Hepatocyte (in vitro differentiated cells): ENCODE data around the gene CCDC187.

Experiments used
- EZH2 ChIP-seq: fragments of 200-600 bp; sonication (generic); IDR thresholded peaks from 2 replicates; pipeline ENCODE4 v1.6.1; 2016; ENCODE audit warnings: antibody characterized with exemption, mild to moderate bottlenecking, borderline replicate concordance
- EZH2phosphoT487 ChIP-seq: fragments of 200-600 bp; sonication (generic); IDR thresholded peaks from one replicate; pipeline ENCODE4 v1.6.1; 2018; ENCODE audit warnings: antibody characterized with exemption, mild to moderate bottlenecking, low read depth, moderate library complexity; ENCODE audit not compliant: unreplicated experiment, severe bottlenecking
- TF ChIP-seq, protein P1 (sequence below): fragments of 200-600 bp; sonication (generic); IDR thresholded peaks from 2 replicates; pipeline ENCODE4 v1.5.1; 2016; ENCODE audit warnings: antibody characterized with exemption, mild to moderate bottlenecking; ENCODE audit not compliant: poor library complexity

DNA sequence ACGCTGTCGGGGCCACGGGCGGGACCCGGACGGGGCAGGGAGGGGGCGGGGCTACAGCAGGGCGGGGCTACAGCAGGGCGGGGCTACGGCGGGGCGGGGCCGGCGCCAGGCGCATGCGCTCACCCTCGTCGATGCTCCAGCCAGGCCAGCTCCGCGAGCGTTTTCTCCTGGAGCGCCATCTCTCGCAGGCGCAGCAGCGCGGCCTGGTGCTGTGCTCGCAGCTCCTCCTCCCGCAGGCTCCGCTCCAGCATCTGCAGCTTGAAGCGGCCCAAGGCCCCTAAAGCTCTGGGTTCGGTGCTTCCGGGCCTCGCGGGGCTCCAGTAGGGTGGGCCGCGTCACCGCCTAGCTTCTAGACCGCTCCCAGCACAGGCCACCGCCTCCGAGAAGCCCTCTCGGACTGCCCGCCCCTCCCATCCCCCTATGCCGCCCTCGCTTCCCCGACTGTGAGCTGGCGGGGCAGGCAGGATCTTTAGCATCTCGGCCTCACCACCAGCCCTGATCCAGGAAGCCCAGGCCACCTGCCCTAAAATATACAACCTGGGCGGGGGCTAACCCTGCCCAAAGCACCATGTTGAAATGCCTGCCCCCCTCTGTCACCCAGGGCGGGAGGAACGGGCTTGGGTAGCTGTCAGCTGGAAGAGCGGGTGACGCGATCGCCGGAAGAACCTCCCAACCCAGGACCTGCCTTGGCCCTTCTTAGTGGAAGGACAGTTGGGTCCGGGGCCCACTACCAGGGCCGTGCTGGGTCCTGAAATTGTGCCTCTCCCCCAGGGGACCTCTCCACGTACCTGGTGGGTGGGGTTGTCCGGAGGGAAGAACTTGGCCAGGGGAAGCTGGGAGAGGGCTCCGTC, 36.4 kb downstream of the CCDC187 start:
- TF ChIP-seq, protein P1, sequence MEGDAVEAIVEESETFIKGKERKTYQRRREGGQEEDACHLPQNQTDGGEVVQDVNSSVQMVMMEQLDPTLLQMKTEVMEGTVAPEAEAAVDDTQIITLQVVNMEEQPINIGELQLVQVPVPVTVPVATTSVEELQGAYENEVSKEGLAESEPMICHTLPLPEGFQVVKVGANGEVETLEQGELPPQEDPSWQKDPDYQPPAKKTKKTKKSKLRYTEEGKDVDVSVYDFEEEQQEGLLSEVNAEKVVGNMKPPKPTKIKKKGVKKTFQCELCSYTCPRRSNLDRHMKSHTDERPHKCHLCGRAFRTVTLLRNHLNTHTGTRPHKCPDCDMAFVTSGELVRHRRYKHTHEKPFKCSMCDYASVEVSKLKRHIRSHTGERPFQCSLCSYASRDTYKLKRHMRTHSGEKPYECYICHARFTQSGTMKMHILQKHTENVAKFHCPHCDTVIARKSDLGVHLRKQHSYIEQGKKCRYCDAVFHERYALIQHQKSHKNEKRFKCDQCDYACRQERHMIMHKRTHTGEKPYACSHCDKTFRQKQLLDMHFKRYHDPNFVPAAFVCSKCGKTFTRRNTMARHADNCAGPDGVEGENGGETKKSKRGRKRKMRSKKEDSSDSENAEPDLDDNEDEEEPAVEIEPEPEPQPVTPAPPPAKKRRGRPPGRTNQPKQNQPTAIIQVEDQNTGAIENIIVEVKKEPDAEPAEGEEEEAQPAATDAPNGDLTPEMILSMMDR, result peak; percentile 25
- TF ChIP-seq EZH2phosphoT487, result no peak
- TF ChIP-seq EZH2, result no peak
